Stimulated activated CD4-positive, alpha-beta T cell treated with anti-CD3 and anti-CD28 coated beads, Interleukin-15, amount 100 ng/mL, for 1 hour (primary cell): Measurements from ENCODE around the gene RASGRF1.
"Not testable (repeated sequence)": the region's sequence is repeated elsewhere in the genome, so short reads cannot be mapped to it uniquely, and the experiment has no call there.

Experiments used
- DNase-seq, 2 donors: peaks; one replicate each; pipeline ENCODE4 v3.0.0-alpha.2; 2020; ENCODE audit warnings: low read depth in 1 of 2, low spot score in 1 of 2

The RASGRF1 gene

GRCh38 chr15:79041601-79042168 is 48.9 kb downstream of the RASGRF1 start:
- DNase-seq: no peak

- no peak for DNase-seq
Measured at GRCh38 chr15:79037848-79038247, 52.7 kb downstream of the RASGRF1 start.

DNA sequence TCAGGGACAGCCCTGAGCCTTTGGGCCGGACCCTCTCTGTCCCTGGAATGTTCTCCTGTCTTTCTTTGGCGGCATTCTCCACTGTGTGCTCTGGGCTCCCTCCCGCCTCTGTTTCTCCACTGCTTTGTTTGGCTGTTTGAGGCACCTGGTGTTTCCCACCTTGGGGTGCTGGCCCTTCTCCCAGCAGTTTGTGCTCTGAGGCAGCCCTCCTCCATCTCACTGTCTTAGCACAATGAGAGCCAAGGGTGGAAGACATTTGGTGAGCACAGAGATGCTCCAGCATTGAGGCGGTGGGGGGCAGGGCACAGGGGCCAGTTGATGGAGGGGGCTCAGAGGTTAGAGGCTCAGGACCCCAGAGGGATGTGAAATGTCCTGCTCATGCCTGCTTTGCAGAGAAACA is 54.3 kb downstream of the RASGRF1 start:
- no peak for DNase-seq

DNA sequence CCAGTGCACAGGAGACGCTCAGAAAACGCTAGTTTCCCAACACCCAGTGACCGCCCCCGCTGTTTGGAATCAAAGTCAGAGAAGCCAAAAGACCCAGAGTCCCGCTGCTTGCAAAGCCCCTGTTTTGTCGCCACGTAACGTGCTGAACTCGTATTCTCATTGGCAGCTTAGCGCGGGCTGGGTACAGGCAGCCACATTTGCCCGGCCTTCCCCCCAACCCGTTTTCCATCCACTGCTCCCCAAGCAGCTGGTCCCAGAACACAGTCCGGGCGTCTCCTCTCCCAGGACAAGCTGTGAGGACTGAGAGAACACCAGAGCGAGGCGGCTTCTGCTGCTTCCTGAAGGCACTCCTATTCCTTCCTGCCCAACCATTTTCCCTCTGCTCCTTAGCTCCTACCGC is 54.8 kb downstream of the RASGRF1 start:
- no peak for DNase-seq

DNA sequence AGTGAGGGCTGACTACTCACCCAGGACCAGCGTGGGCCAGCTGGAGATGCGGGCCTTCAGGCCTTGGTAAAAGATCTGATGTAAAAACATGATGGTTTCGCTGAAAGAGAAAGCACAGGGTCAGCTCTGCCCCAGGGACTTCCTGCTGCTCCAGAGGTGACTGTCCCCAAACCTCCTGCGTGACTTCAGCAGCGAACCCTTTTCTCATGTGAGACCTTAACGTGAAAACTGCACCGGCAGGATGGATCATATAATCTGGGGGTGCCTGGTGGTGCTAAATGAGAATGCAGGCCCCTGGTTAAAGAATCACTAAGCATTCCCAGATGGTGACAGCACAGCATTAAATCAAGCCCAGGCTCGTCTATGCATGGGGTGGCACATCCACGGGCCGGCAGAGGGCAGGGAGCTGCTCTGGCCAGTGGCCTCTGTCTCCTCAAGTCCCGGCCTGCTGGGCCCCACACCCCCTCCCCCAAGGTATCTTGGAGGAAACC is 55.4 kb downstream of the RASGRF1 start:
- no peak for DNase-seq

DNA sequence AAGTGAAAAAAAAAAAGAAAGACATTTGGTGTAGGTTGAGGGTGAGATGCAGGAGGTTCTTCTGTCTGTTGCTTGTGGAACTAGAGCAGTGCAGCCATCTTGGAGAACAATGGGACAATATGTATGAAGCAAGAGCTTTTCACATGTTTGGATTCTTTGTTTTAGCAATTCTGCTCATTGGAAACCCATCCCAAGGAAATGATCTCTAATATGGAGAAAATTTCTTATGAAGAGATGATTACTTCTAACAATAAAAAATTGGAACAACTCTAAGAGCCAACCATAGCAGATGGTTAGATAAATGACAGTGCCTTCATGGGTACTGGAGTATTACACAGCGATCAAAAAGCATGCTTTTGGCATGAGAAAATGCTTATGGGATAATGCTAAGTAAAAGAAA is 56.3 kb downstream of the RASGRF1 start:
- no peak for DNase-seq

GRCh38 chr15:79032656-79033055 is 57.9 kb downstream of the RASGRF1 start:
- DNase-seq: no peak

GRCh38 chr15:79031821-79032220 is 58.8 kb downstream of the RASGRF1 start:
- no peak for DNase-seq

- DNase-seq: no peak
Measured at GRCh38 chr15:79031201-79031600, 59.4 kb downstream of the RASGRF1 start.

DNA sequence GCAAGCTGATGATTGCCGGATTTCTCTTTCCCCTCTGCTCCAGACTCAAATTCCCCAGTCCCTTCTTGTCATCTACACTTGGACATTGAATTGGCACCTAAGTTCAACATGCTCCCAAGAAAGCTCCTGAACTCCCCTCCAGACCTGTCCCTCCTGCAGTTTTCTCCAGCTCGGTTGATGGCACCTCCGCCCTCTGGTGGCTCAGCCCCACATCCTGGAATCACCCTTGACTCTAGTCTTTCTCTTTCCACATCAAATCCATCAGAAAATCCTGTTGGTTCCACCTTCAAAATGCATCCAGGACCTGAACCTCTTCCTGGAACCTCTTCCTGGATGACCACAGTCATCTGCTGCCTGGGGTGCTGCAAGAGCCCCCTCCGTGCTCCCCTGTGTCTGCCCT is 60.1 kb downstream of the RASGRF1 start:
- no peak for DNase-seq

DNA sequence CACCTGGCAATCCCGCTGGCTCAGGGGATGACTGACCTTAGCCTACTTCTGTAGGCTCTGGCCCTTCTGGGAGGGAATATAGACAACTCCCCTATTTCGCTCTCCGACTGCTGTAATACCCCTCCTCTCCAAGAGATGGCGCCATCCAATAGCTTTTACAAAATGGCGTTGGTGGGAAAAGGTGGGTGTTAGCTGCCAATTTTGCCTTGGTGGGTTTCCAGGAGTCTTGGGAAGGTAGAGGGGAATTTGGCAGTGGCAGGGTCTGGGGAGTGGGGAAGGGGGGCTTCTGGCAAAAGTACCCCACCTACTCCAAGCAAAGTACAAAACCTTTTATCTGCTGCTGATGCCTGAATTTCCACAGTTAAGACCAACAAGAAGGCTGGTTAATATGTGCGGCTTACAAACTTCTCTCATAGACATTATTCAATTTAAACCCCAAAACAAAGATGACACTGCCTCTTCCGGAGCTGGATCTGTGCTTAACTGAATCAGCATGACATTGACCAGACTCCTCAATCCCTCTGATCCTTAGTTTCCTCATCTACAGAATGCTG is 62.1 kb downstream of the RASGRF1 start:
- DNase-seq: no peak

DNA sequence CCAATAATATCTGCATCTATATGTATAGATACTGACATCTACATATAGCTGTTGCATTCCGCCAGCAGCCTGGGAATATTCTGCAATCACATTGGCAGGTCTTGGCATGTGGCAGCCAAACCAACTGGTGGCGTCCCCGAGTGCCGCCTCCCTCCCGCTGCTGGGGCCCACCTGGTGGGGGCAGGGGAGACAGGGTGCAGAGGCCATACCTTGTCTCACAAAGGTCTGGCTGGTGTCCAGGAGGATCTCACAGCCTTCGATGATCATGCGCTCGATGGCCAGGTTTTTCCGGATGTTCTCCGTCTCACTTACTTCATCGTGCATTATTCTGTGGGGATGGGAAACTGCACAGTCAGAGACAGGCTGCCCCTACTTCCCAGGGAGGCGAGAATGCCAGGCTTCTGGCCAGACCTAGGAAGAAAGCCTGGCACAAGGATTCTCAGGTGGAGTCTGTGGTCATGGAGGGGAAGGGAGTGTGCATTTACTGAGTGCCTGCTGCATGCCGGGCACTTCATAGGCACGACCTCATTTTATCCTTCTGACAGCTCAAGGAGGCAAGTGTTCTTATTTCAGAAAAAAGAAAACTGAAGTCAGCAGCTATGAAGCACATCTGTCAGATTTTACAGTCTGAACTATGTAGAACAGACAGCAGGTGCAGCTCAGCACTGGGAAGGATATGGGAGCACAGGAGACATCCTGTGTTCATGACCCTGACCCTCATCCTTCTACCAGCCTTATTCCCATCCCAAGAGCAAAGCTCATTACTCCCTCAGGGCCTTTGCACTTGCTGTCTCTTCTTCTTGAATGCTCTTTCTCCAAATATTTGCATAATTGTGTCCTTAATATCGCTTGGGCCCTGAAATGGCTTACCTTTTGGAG is 62.8 kb downstream of the RASGRF1 start:
- DNase-seq: no peak

DNA sequence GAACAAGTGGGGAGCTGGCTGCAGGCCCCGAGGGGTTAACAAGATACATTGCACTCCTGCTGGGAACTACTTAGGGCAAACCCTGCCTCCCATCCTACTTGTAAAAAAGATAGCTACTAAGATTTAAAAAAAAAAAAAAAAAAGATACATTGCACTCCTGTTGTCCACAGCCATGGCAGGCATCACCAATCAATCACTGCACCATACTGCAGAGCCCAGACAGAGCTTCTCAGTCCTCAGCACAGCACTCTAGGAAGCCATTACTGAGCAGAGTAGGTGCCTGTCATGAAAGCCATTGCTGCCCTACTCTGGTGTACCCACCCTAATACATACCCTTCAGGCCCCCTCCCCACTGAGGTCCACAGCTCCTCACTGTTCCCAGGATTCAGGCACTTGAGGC is 64.8 kb downstream of the RASGRF1 start:
- DNase-seq: no peak

DNA sequence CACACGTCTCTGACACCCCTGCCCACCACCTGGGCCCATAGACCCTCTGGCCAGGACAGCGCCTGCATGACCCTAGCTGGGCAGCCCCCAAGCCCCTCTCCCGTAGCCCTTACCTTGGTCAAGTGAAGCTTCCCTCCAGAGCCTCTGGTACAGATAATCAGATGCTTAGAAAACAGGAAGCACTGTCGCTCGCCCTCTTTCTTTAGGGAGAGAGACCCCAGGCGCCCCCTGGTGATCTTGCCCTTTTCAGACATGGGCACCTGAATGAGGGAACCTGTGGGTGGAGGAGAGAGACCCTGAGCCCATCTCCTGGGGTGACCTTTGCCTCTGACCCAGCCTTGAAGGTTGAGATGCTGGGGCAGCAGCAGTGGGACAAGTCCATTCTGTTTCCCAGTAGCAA is 65.4 kb downstream of the RASGRF1 start:
- no peak for DNase-seq

GRCh38 chr15:79024493-79024892 is 66.1 kb downstream of the RASGRF1 start:
- not testable (repeated sequence) for DNase-seq

DNA sequence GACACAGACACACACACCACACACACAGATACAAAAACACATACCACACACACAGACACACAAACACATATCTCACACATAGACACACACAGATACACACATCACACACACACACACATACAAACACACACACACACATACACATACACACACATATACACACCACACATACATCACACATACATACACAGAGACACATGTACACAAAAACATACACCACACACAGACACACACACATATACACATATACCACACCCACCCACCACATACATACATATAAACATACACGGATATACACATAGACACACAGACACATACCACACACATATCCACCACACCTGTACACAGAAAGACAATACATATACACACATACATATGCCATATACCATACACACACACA is 66.7 kb downstream of the RASGRF1 start:
- DNase-seq: no peak

DNA sequence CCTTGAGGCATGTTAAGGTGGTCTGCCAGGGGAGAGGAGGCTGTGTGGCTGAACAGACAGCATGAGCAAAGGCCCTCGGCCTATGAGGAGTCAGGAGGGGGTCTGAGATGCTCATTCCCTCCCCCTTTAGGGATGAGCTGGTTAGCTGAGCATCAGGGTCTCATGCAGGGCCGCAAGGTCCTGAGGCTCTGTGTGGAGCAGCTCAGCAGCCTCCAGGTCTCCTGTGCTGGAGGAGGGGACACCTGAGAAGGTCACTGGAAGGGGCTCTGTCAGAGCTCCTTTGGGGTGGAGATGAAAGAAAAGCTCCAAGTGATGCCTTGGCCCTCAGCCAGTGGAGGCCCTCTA is 67.1 kb downstream of the RASGRF1 start:
- no peak for DNase-seq

- DNase-seq: no peak
Measured at GRCh38 chr15:79018960-79019359, 71.6 kb downstream of the RASGRF1 start.

DNA sequence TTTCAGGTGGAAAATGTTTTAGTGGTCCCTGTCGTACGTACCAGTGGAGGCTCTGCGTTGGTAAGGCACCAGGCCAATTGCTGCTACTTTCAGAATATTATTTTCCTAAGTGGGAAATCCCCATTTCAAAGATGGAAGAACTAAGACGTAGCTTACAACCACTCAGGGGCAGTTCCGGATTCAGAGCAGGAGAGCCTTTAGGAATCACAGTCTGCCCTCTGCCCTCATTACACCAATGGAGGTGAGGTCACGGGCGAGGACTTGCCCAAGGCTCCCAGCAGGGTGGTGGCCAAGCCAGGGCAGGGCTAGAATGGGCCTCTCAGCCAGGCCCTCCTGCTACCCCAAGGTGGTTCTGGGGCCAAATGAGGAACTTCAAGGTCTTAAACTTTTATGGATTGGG is 72.6 kb downstream of the RASGRF1 start:
- no peak for DNase-seq

- DNase-seq: no peak
Measured at GRCh38 chr15:79016527-79017170, 73.9 kb downstream of the RASGRF1 start.

DNA sequence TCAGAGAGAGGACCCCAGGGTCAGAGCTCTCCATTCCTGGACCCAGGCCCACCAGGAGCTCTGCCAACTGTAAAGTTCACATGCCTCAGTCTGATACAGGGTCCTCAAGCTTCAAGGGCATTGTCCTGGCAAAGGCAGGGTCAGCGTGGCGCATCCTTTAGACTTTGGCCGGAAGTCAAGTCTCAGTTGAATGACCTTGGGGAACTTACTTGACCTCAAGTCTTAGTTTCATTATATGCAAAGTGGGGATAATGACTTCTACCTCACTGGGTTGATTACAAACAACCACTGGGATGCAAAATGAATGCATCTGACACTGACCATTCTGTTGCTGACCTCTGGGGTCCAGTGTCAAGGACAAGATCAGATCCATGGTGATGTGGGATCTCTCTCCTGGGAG is 75.2 kb downstream of the RASGRF1 start:
- no peak for DNase-seq

- DNase-seq: no peak
Measured at GRCh38 chr15:79010278-79010677, 80.3 kb downstream of the RASGRF1 start.
